Lower lobe of right lung (tissue), 2 donors: ENCODE data around the gene AHCY. TPM values are rescaled to one million over a fixed set of nuclear protein-coding genes. Genes with fewer than 3 reads are reported as not detected.
"Not testable (repeated sequence)": the region's sequence is repeated elsewhere in the genome, so short reads cannot be mapped to it uniquely, and the experiment has no call there.

Source experiments
- ATAC-seq, 2 donors: fragments of 200-7000 bp; cut with Tn5 transposase; one replicate each; pipeline ENCODE4 v1.9.1; 2020 to 2022; ENCODE audit warnings: mild to moderate bottlenecking in 2 of 2, moderate library complexity in 2 of 2
- DNase-seq: peaks from one replicate; pipeline ENCODE4 v3.0.0-alpha.2; 2020
- H3K27ac ChIP-seq: fragments of 200-600 bp; one replicate; pipeline ENCODE4 v1.8.0; 2022
- H3K27me3 ChIP-seq: fragments of 200-600 bp; one replicate; pipeline ENCODE4 v1.8.0; 2022; ENCODE audit warnings: low read depth
- H3K36me3 ChIP-seq: fragments of 200-600 bp; one replicate; pipeline ENCODE4 v1.8.0; 2022; ENCODE audit warnings: mild to moderate bottlenecking
- H3K4me1 ChIP-seq: fragments of 200-600 bp; one replicate; pipeline ENCODE4 v1.8.0; 2022
- H3K4me3 ChIP-seq: fragments of 200-600 bp; one replicate; pipeline ENCODE4 v1.8.0; 2022; ENCODE audit warnings: mild to moderate bottlenecking
- H3K9me3 ChIP-seq: fragments of 200-600 bp; one replicate; pipeline ENCODE4 v1.8.0; 2022
- intact Hi-C: fragments of 100-400 bp; cut with DNase I; formaldehyde crosslinking; loops from one replicate; pipeline ENCODE4 v1.11.0; 2022
- total RNA-seq: library from RNA; stranded (reverse); fragmentation: NEBNext Ultra II Directional; extraction: Animal tissue kit (Norgen Biotek cat#: 25700); gene quantifications from one replicate; pipeline ENCODE4 v1.2.1, GENCODE V29; 2021
- TF ChIP-seq, protein P1 (sequence below): fragments of 200-600 bp; IDR thresholded peaks from one replicate; pipeline ENCODE4 v1.8.0; 2022; ENCODE audit warnings: antibody characterized with exemption, mild to moderate bottlenecking
- donor health status: DM: no; HTN: yes; CAD: no; lungs with severe emphysema.

The AHCY gene
- total RNA-seq, 1 donor from 2014 or later: 63.8 TPM

DNA sequence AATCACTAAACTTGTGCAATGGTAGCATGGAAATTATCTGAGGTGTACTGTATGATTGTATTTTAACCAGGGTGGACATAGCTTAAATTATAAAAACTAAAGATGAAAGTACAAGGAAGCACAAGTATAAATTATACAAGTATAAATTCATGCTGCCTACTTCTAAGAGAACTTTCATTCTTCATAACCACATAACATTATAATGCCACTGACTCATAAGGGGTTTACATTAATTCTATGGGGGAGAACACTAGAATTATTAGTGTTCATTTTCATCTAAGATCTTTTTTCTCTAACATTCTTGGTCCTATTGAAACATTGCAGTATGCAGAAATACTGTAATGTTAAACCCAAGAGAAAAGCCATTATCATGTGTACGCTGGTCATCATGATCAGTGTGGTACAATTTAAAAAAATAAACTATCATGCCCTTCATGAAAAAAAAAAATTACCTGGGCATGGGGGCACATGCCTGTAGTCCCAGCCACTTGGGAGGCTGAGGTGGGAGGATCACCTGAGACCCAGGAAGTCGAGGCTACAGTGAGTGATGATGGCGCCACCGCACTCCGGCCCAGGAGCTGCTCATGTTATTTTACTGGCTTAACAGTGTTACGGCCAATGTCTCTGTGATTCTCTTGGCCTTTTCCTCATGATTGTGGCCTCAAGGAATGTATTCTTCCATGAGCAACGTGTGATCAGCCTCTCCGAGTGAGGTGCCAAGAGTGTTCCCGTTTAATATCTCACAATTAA is 25.9 kb upstream of the AHCY start:
- ATAC-seq: no peak
- TF ChIP-seq, protein P1, sequence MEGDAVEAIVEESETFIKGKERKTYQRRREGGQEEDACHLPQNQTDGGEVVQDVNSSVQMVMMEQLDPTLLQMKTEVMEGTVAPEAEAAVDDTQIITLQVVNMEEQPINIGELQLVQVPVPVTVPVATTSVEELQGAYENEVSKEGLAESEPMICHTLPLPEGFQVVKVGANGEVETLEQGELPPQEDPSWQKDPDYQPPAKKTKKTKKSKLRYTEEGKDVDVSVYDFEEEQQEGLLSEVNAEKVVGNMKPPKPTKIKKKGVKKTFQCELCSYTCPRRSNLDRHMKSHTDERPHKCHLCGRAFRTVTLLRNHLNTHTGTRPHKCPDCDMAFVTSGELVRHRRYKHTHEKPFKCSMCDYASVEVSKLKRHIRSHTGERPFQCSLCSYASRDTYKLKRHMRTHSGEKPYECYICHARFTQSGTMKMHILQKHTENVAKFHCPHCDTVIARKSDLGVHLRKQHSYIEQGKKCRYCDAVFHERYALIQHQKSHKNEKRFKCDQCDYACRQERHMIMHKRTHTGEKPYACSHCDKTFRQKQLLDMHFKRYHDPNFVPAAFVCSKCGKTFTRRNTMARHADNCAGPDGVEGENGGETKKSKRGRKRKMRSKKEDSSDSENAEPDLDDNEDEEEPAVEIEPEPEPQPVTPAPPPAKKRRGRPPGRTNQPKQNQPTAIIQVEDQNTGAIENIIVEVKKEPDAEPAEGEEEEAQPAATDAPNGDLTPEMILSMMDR: no peak
- Histone ChIP-seq H3K27me3 (no peaks in the 10 kb centered on the region), H3K36me3 (no peaks in the 10 kb centered on the region), H3K4me1 (no peaks in the 10 kb centered on the region), H3K9me3 (no peaks in the 10 kb centered on the region), H3K4me3 (no peak overlapping the region), H3K27ac (no peak overlapping the region)
- no peak for DNase-seq
- intact Hi-C loops: no loop called here

DNA sequence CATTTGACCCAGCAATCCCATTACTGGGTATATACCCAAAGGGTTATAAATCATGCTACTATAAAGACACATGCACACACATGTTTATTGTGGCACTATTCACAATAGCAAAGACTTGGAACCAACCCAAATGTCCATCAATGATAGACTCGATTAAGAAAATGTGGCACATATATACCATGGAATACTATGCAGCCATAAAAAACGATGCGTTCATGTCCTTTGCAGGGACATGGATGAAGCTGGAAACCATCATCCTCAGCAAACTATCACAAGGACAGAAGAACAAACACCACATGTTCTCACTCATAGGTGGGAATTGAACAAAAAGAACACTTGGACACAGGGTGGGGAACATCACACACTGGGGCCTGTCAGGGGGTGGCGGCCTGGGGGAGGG is 25.1 kb upstream of the AHCY start:
- H3K27ac ChIP-seq, H3K4me1 ChIP-seq, H3K4me3 ChIP-seq, intact Hi-C loops, DNase-seq, ATAC-seq, H3K27me3 ChIP-seq, H3K9me3 ChIP-seq, H3K36me3 ChIP-seq: not testable (repeated sequence)

DNA sequence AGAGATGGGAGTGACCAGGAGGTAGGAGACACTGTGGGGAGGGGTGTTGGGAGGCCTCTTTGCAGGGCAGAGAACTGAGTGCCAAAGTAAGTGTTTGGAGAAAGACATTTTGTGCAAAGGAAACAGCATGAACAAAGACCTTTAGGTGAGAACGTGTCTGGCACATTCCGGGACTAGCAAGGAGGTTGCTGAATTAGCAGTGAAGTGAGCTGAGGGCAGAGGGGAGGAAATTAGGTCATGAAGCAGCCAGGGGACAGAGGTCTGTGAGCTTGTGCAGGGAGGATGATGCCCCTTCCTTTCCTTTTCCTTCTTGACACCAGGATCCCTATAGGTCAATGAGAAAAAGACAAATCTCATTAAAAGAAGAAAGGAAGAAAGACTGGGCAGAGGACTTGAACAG is 21.4 kb upstream of the AHCY start:
- no peak overlapping the region for H3K27ac ChIP-seq
- H3K36me3 ChIP-seq: no peaks in the 10 kb centered on the region
- H3K4me1 ChIP-seq: no peaks in the 10 kb centered on the region
- TF ChIP-seq, protein P1: no peak
- H3K4me3 ChIP-seq: no peak overlapping the region
- ATAC-seq: no peak
- no peaks in the 10 kb centered on the region for H3K9me3 ChIP-seq
- intact Hi-C loops: no loop called here
- no peak for DNase-seq
- H3K27me3 ChIP-seq: no peaks in the 10 kb centered on the region

DNA sequence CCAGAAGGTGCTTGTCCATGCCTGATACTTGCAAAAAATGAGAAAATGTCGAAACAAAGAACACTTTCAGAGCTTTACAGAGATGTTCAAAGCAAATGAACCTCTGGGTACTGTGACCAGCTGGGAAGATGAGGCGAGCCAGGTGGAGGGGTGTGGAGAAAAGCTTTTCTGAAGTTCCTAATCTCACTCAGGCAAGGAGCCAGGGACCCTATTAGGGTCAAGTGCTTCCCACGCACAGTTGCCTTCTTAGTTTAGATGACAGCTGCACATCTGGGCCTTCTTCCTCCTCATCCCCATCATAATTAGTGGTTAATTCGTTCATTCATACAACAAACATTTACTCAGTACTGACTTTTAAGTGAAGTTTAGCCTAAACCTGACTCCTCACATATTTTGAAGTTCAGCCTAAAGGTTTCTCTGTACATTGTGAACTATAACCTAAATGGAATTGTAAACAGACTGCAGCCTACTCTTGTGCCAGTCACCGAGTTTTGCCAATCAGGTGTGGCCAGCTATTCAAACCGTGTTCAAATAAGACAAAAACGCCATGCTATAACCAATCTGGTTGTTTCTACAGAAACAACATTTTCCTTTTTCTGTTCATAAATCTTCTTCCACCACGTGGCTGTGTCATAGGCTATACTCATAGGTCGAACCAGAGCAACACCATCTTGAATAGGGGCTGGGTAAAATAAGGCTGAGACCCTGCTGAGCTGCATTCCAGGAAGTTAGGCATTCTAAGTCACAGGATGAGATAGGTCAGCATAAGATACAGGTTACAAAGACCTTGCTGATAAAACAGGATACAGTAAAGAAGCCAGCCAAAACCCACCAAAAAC is 19.3 kb upstream of the AHCY start:
- no peaks in the 10 kb centered on the region for H3K27me3 ChIP-seq
- TF ChIP-seq, protein P1: no peak
- H3K4me3 ChIP-seq: no peak overlapping the region
- no peak for ATAC-seq
- H3K27ac ChIP-seq: no peak overlapping the region
- H3K9me3 ChIP-seq: no peaks in the 10 kb centered on the region
- intact Hi-C loops: no loop called here
- no peaks in the 10 kb centered on the region for H3K36me3 ChIP-seq
- H3K4me1 ChIP-seq: no peaks in the 10 kb centered on the region
- DNase-seq: no peak

DNA sequence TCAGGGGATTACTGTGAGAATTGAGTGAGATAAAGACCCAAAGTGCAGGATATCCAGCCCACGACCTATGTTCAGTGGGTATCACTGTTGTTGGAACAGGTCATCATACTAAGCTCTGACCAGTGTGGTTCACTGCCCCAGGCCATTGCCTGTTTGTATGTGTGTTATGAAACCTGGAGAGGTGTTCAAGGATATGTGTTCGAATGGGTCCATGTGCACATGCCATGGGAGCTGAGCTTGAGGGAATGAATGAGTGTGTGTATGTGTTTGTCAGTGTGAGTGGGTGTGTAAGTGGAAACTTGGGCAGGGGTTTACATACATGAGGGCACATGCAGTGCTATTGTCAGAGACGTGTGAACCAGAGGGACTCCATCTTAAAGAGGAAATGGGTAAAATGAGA is 17.7 kb upstream of the AHCY start:
- H3K27me3 ChIP-seq: no peaks in the 10 kb centered on the region
- no peaks in the 10 kb centered on the region for H3K9me3 ChIP-seq
- no peaks in the 10 kb centered on the region for H3K4me1 ChIP-seq
- H3K4me3 ChIP-seq: no peak overlapping the region
- intact Hi-C loops: no loop called here
- H3K36me3 ChIP-seq: no peaks in the 10 kb centered on the region
- DNase-seq (no peak), ATAC-seq (no peak)
- TF ChIP-seq, protein P1: no peak
- no peak overlapping the region for H3K27ac ChIP-seq
